CD14-positive monocyte (primary cell): ENCODE measurements around the gene KCNT2. TPM values are rescaled to one million over a fixed set of nuclear protein-coding genes. Genes with fewer than 3 reads are reported as not detected.

ENCODE experiments used
- DNase-seq, 3 donors: peaks; one replicate each; pipeline ENCODE4 v3.0.0-alpha.2; 2011 to 2022
- H2AFZ ChIP-seq: 2 replicates; pipeline ENCODE4 v1.6.0; 2012; ENCODE audit warnings: mild to moderate bottlenecking, low read depth, low read length, inconsistent platforms; ENCODE audit not compliant: insufficient read depth, poor library complexity, severe bottlenecking
- H3K27ac ChIP-seq, 2 donors: 1 replicate in 1 of 2; 2 replicates in 1 of 2; pipeline ENCODE4 v1.5.1; 2012 to 2013; ENCODE audit warnings: low read length in 2 of 2, control low read depth in 1 of 2, inconsistent platforms in 1 of 2, low read depth in 1 of 2, mild to moderate bottlenecking in 1 of 2
- H3K27me3 ChIP-seq, 2 donors: one replicate each; pipeline versions ENCODE4 v1.6.0 to v1.6.1; 2011 to 2013; ENCODE audit warnings: low read length in 2 of 2; ENCODE audit not compliant: control insufficient read depth in 2 of 2, insufficient read depth in 2 of 2
- H3K36me3 ChIP-seq, 2 donors: replicated peaks in 1 of 2; 1 replicate in 1 of 2; 2 replicates in 1 of 2; pipeline versions ENCODE4 v1.5.1 to v1.6.1; 2012 to 2013; ENCODE audit warnings: low read length in 2 of 2, control low read depth in 1 of 2, inconsistent platforms in 1 of 2, mild to moderate bottlenecking in 1 of 2; ENCODE audit not compliant: insufficient read depth in 2 of 2, control insufficient read depth in 1 of 2
- H3K4me1 ChIP-seq, 2 donors: 1 replicate in 1 of 2; 2 replicates in 1 of 2; pipeline versions ENCODE4 v1.5.1 to v1.6.1; 2012 to 2013; ENCODE audit warnings: low read length in 2 of 2, control low read depth in 1 of 2, inconsistent platforms in 1 of 2, mild to moderate bottlenecking in 1 of 2, moderate library complexity in 1 of 2; ENCODE audit not compliant: insufficient read depth in 2 of 2, control insufficient read depth in 1 of 2
- H3K4me2 ChIP-seq: replicated peaks from 2 replicates; pipeline ENCODE3; 2012; ENCODE audit warnings: low read length, moderate library complexity, mild to moderate bottlenecking; ENCODE audit not compliant: poor library complexity, severe bottlenecking; ENCODE audit errors: extremely low read depth
- H3K4me3 ChIP-seq, 3 experiments: fragments of 200-600 bp in 1 of 3; sonication (generic) in 1 of 3; replicated peaks in 1 of 3; 1 replicate in 2 of 3; 2 replicates in 1 of 3; pipeline ENCODE4 v1.5.1; 2011 to 2013; ENCODE audit warnings: low read length in 3 of 3, mild to moderate bottlenecking in 3 of 3, control low read depth in 2 of 3, low read depth in 2 of 3, inconsistent platforms in 1 of 3, moderate library complexity in 1 of 3
- H3K79me2 ChIP-seq: 2 replicates; pipeline ENCODE4 v1.6.0; 2012; ENCODE audit warnings: mild to moderate bottlenecking, control low read depth, inconsistent platforms, low read length, moderate library complexity; ENCODE audit not compliant: insufficient read depth
- H3K9ac ChIP-seq: 2 replicates; pipeline ENCODE4 v1.6.0; 2017; ENCODE audit warnings: low read length, mild to moderate bottlenecking; ENCODE audit not compliant: insufficient read depth, poor library complexity, severe bottlenecking
- H3K9me3 ChIP-seq, 2 donors: replicated peaks in 1 of 2; 1 replicate in 1 of 2; 2 replicates in 1 of 2; pipeline versions ENCODE4 v1.5.1 to v1.6.1; 2012 to 2013; ENCODE audit warnings: low read length in 2 of 2, control low read depth in 1 of 2; ENCODE audit not compliant: control insufficient read depth in 1 of 2, insufficient read depth in 1 of 2
- H4K20me1 ChIP-seq: 2 replicates; pipeline ENCODE4 v1.6.0; 2012; ENCODE audit warnings: mild to moderate bottlenecking, low read length, control low read depth, moderate library complexity; ENCODE audit not compliant: insufficient read depth
- H3K27ac Mint-ChIP-seq, 7 donors: one replicate each; pipeline ENCODE4 v1.8.0; 2020; ENCODE audit warnings: mild to moderate bottlenecking in 7 of 7, mixed read lengths in 7 of 7, moderate library complexity in 6 of 7, inconsistent platforms in 2 of 7
- H3K27me3 Mint-ChIP-seq, 3 donors: one replicate each; pipeline ENCODE4 v1.8.0; 2021 to 2022; ENCODE audit warnings: low read depth in 3 of 3, mild to moderate bottlenecking in 3 of 3, mixed read lengths in 3 of 3, moderate library complexity in 3 of 3, inconsistent platforms in 1 of 3
- H3K36me3 Mint-ChIP-seq, 2 donors: one replicate each; pipeline ENCODE4 v1.8.0; 2020; ENCODE audit warnings: mixed read lengths in 2 of 2, inconsistent platforms in 1 of 2, mild to moderate bottlenecking in 1 of 2
- H3K4me1 Mint-ChIP-seq: one replicate; pipeline ENCODE4 v1.8.0; 2020; ENCODE audit warnings: mild to moderate bottlenecking, mixed read lengths
- H3K4me3 Mint-ChIP-seq, 2 donors: one replicate each; pipeline ENCODE4 v1.8.0; 2020; ENCODE audit warnings: mild to moderate bottlenecking in 2 of 2, mixed read lengths in 2 of 2, moderate library complexity in 1 of 2
- H3K9me3 Mint-ChIP-seq, 7 donors: one replicate each; pipeline ENCODE4 v1.8.0; 2020 to 2022; ENCODE audit warnings: mixed read lengths in 7 of 7, mild to moderate bottlenecking in 6 of 7, moderate library complexity in 6 of 7, inconsistent platforms in 2 of 7
- WGBS: methylation state at CpG from one replicate; pipeline ENCODE4 v1.1.5; 2013; ENCODE audit warnings: missing lambda C conversion rate; ENCODE audit not compliant: insufficient coverage; 5-methylcytosine and 5-hydroxymethylcytosine counted together
- intact Hi-C, 2 donors: fragments of 100-400 bp; cut with micrococcal nuclease; formaldehyde crosslinking; loops; one replicate each; pipeline versions ENCODE4 v1.15.0 to v1.15.1; 2023
- polyA plus RNA-seq, 3 donors: library from polyadenylated mRNA; depleted of rRNA in 1 of 3; unstranded in 2 of 3; stranded (reverse) in 1 of 3; fragments of 300-500 nt in 2 of 3; fragments of >200 nt in 1 of 3; fragmentation: Illumina TruSeq in 2 of 3; gene quantifications; 1 replicate in 2 of 3; 2 replicates in 1 of 3; pipeline ENCODE4 v1.2.3, GENCODE V29; 2012 to 2021
- TF ChIP-seq, protein P1 (sequence below): fragments of 200-600 bp; IDR thresholded peaks from one replicate; pipeline ENCODE4 v1.8.0; 2022; ENCODE audit warnings: antibody characterized with exemption, mild to moderate bottlenecking

The KCNT2 gene
- polyA plus RNA-seq, 3 donors: not detected

DNA sequence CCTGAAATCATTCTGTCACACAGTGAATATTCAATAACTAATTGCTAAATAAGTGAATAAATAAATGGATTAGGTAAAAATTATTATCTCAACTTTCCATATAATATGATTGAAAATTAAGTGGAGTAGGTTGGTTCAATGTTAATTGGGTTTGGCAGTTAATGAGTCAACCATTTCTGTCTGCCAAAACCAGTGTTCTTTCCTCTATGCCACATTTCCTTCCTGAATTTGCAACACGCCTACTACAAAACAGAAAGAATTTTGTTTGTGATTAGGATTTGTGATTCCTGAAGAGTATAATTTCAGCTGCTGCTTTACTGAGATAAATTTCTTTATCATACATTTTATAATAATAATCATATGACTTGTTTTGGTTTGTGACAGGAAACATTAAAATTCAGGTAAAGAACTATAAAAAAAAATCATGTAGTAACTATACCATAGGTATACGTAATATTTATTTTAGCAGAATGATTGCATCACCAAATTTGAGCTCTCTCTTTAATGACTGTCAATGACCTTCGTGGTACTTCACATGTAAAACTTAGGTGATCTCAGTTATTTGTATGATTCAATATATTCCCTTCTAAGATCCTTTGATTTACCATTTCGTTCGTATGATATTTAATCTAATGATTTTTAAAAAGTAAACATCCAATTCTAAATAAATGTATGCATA lies 241.3 kb downstream of the KCNT2 start:
- H3K4me1 ChIP-seq: peaks cover 3 to 10% of the 10 kb centered on the region in 2 donors
- Mint-ChIP-seq H3K27me3 (no peaks in the 10 kb centered on the region), H3K4me1 (peaks cover 8% of the 10 kb centered on the region), H3K27ac (no peak overlapping the region), H3K4me3 (no peak overlapping the region), H3K9me3 (no peaks in the 10 kb centered on the region), H3K36me3 (no peaks in the 10 kb centered on the region)
- no peak for DNase-seq
- peak overlapping the region; percentile 39 for H3K4me2 ChIP-seq
- no peak overlapping the region for H2AFZ ChIP-seq
- H3K27me3 ChIP-seq: no peaks in the 10 kb centered on the region
- intact Hi-C loops: no loop called here
- no peaks in the 10 kb centered on the region for H3K79me2 ChIP-seq
- H3K4me3 ChIP-seq: no peak overlapping the region
- no CpG with 5 or more reads among the region's 5 CpGs for WGBS
- no peaks in the 10 kb centered on the region for H3K36me3 ChIP-seq
- H3K27ac ChIP-seq: no peak overlapping the region
- no peak overlapping the region for H3K9ac ChIP-seq
- TF ChIP-seq, protein P1, sequence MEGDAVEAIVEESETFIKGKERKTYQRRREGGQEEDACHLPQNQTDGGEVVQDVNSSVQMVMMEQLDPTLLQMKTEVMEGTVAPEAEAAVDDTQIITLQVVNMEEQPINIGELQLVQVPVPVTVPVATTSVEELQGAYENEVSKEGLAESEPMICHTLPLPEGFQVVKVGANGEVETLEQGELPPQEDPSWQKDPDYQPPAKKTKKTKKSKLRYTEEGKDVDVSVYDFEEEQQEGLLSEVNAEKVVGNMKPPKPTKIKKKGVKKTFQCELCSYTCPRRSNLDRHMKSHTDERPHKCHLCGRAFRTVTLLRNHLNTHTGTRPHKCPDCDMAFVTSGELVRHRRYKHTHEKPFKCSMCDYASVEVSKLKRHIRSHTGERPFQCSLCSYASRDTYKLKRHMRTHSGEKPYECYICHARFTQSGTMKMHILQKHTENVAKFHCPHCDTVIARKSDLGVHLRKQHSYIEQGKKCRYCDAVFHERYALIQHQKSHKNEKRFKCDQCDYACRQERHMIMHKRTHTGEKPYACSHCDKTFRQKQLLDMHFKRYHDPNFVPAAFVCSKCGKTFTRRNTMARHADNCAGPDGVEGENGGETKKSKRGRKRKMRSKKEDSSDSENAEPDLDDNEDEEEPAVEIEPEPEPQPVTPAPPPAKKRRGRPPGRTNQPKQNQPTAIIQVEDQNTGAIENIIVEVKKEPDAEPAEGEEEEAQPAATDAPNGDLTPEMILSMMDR: no peak
- no peaks in the 10 kb centered on the region for H4K20me1 ChIP-seq
- no peaks in the 10 kb centered on the region for H3K9me3 ChIP-seq

DNA sequence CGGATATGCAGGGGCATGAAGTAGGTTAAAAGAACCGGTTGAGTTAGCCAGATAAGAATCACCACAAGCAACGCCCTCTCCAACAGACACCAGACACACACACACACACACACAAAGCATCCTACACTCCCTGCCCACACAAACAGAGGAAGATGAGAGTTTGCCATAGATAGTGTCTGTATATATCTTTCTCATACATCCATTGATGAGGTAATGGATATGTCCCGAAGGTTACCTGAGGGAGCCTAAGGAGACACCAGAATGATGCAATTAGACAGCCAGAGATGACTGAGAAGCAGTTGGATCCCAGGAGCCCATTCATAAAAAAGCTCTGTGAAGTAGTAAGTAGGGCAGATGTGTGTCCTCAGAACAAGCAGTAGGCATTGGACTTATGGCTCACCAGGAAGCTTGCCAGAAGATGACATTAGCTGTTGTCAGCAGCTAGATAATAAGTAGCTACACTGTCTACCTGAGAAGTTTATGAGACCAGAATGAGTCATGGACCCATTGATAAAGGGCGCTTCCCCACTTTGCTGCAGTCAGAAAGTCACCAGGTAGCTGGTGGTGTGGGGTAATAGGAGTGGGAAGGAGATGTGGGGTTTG lies 247.0 kb downstream of the KCNT2 start:
- Histone ChIP-seq H3K9ac (no peak overlapping the region), H4K20me1 (no peaks in the 10 kb centered on the region), H3K9me3 (no peaks in the 10 kb centered on the region), H3K4me1 (peaks cover 0 to under 1% of the 10 kb centered on the region in 2 donors), H3K27ac (no peak overlapping the region), H3K4me3 (no peak overlapping the region), H3K27me3 (no peaks in the 10 kb centered on the region), H3K79me2 (no peaks in the 10 kb centered on the region), H2AFZ (no peak overlapping the region), H3K36me3 (no peaks in the 10 kb centered on the region), H3K4me2 (no peak overlapping the region)
- TF ChIP-seq, protein P1: no peak
- no peak for DNase-seq
- Mint-ChIP-seq H3K36me3 (no peaks in the 10 kb centered on the region), H3K27me3 (no peaks in the 10 kb centered on the region), H3K4me3 (no peak overlapping the region), H3K9me3 (no peaks in the 10 kb centered on the region), H3K4me1 (no peaks in the 10 kb centered on the region), H3K27ac (no peak overlapping the region)
- intact Hi-C loops: no loop called here
- WGBS: 100% methylated on average over 1 of the region's 5 CpGs
